GM12878 (cell line): ENCODE results near the gene ZNF281. TPM values are rescaled to one million over a fixed set of nuclear protein-coding genes. Genes with fewer than 3 reads are reported as not detected.

ENCODE experiments used
- ATAC-seq: fragments of 200-7000 bp; cut with Tn5 transposase; 3 replicates; pipeline ENCODE4 v1.9.1; 2020; ENCODE audit warnings: mild to moderate bottlenecking, moderate library complexity
- BruUV-seq: library from RNA; stranded (reverse); fragments of 400-500 nt; replicated peaks from 2 replicates; lab custom pipeline; 2021; lab: Mats Ljungman, UMichigan
- CTCF ChIA-PET: fragments of 300-600 bp; sonication (Branson Sonifier 250); formaldehyde crosslinking; extraction: SDS; loops from one replicate; lab custom pipeline; 2021; ENCODE audit warnings: inconsistent platforms; lab: Yijun Ruan, JAX
- POLR2A ChIA-PET: fragments of 350-600 bp; formaldehyde crosslinking; extraction: SDS; loops from one replicate; lab custom pipeline; 2021; ENCODE audit warnings: inconsistent platforms; lab: Charles Lee
- RAD21 ChIA-PET: fragments of 300-600 bp; sonication (Branson Sonifier 250); formaldehyde crosslinking; loops from one replicate; lab custom pipeline; 2023; ENCODE audit warnings: antibody characterized with exemption; ENCODE audit not compliant: unreplicated experiment; lab: Charles Lee
- SMC1A ChIA-PET: fragments of 300-600 bp; sonication (Branson Sonifier 250); formaldehyde crosslinking; loops from one replicate; lab custom pipeline; 2023; ENCODE audit not compliant: unreplicated experiment, uncharacterized antibody; lab: Charles Lee
- DNase-seq: peaks from one replicate; pipeline ENCODE4 v3.0.0-alpha.2; 2011; ENCODE audit warnings: low read depth, low spot score
- FAIRE-seq: peaks from 3 replicates; lab custom pipeline; 2011; peaks lifted over from hg19 to GRCh38; lab: Jason Lieb, UNC
- H2AFZ ChIP-seq: 2 replicates; pipeline ENCODE4 v1.6.0; 2011; ENCODE audit warnings: low read depth, low read length, control low read depth; ENCODE audit not compliant: control insufficient read depth
- H3K27ac ChIP-seq: 2 replicates; pipeline ENCODE4 v1.5.1; 2011; ENCODE audit warnings: control low read depth; ENCODE audit not compliant: control insufficient read depth, insufficient read depth
- H3K27me3 ChIP-seq, 2 experiments: replicated peaks in 1 of 2; 2 replicates each; pipeline versions ENCODE4 v1.6.0 to v1.6.1; 2011; ENCODE audit warnings: low read length in 1 of 2; ENCODE audit not compliant: control insufficient read depth in 2 of 2, insufficient read depth in 2 of 2
- H3K36me3 ChIP-seq, 2 experiments: 2 replicates each; pipeline ENCODE4 v1.5.1; 2011; ENCODE audit warnings: low read length in 1 of 2; ENCODE audit not compliant: control insufficient read depth in 2 of 2, insufficient read depth in 2 of 2
- H3K4me1 ChIP-seq: 2 replicates; pipeline ENCODE4 v1.6.1; 2011; ENCODE audit warnings: mild to moderate bottlenecking, low read length, moderate library complexity, mixed read lengths; ENCODE audit not compliant: control insufficient read depth, insufficient read depth
- H3K4me2 ChIP-seq: 2 replicates; pipeline ENCODE4 v1.6.0; 2011; ENCODE audit warnings: control low read depth; ENCODE audit not compliant: control insufficient read depth, insufficient read depth
- H3K4me3 ChIP-seq: fragments of 200-600 bp; sonication (generic); 2 replicates; pipeline ENCODE4 v1.5.1; 2016
- H3K79me2 ChIP-seq: 2 replicates; pipeline ENCODE4 v1.6.0; 2011; ENCODE audit warnings: low read length; ENCODE audit not compliant: control insufficient read depth, insufficient read depth
- H3K9ac ChIP-seq: 2 replicates; pipeline ENCODE4 v1.8.0; 2011; ENCODE audit warnings: low read length, control low read depth, mixed read lengths; ENCODE audit not compliant: control insufficient read depth, insufficient read depth
- H3K9me3 ChIP-seq: replicated peaks from 3 replicates; pipeline ENCODE4 v1.5.1; 2011; ENCODE audit warnings: mild to moderate bottlenecking, low read length; ENCODE audit not compliant: control insufficient read depth, insufficient read depth
- H4K20me1 ChIP-seq: 2 replicates; pipeline ENCODE4 v1.6.0; 2011; ENCODE audit not compliant: control insufficient read depth, insufficient read depth
- BCLAF1 ChIP-seq: fragments of 450-650 bp; IDR thresholded peaks from 2 replicates; pipeline ENCODE4 v1.6.1; 2017; ENCODE audit warnings: antibody characterized with exemption, mild to moderate bottlenecking, moderate library complexity
- BRCA1 ChIP-seq: IDR thresholded peaks from 2 replicates; pipeline ENCODE4 v1.6.1; 2011; ENCODE audit warnings: low read depth, low read length, improper control_type of control experiment
- CBFB ChIP-seq: IDR thresholded peaks from 2 replicates; pipeline ENCODE4 v1.6.1; 2016; ENCODE audit warnings: antibody characterized with exemption, low read depth
- CBX5 ChIP-seq: sonication (generic); IDR thresholded peaks from 2 replicates; pipeline ENCODE4 v1.6.1; 2016; ENCODE audit warnings: low read depth, moderate library complexity, mild to moderate bottlenecking, inconsistent platforms
- EED ChIP-seq: sonication (generic); IDR thresholded peaks from 2 replicates; pipeline ENCODE4 v1.6.1; 2016; ENCODE audit warnings: antibody characterized with exemption, low read depth
- GABPA ChIP-seq: IDR thresholded peaks from 2 replicates; pipeline ENCODE4 v1.6.1; 2014; ENCODE audit warnings: antibody characterized with exemption, low read depth, mild to moderate bottlenecking, inconsistent platforms
- KDM1A ChIP-seq: fragments of 200-600 bp; sonication (generic); IDR thresholded peaks from 2 replicates; pipeline ENCODE4 v1.6.1; 2016; ENCODE audit warnings: borderline replicate concordance
- NR2F1 ChIP-seq: fragments of 450-650 bp; conservative IDR thresholded peaks from 2 replicates; pipeline ENCODE4 v1.6.1; 2017; ENCODE audit warnings: mild to moderate bottlenecking
- NRF1 ChIP-seq: conservative IDR thresholded peaks from 2 replicates; pipeline ENCODE4 v1.6.1; 2011; ENCODE audit warnings: mild to moderate bottlenecking, low read depth, low read length, improper control_type of control experiment
- PAX8 ChIP-seq: fragments of 450-650 bp; IDR thresholded peaks from 2 replicates; pipeline ENCODE4 v1.6.1; 2017; ENCODE audit warnings: mild to moderate bottlenecking, moderate library complexity
- SRF ChIP-seq, 2 experiments: IDR thresholded peaks; 2 replicates each; pipeline ENCODE4 v1.6.1; 2011; ENCODE audit warnings: low read depth in 2 of 2, low read length in 2 of 2, mild to moderate bottlenecking in 1 of 2, moderate library complexity in 1 of 2
- ZNF384 ChIP-seq: IDR thresholded peaks from 2 replicates; pipeline ENCODE4 v1.6.1; 2012; ENCODE audit warnings: low read depth, mild to moderate bottlenecking, low read length, improper control_type of control experiment, borderline replicate concordance
- ZNF687 ChIP-seq: fragments of 450-650 bp; IDR thresholded peaks from 2 replicates; pipeline ENCODE4 v1.6.1; 2017; ENCODE audit warnings: mild to moderate bottlenecking, moderate library complexity
- WGBS: methylation state at CpG from one replicate; pipeline ENCODE4 v1.1.6; 2016; ENCODE audit warnings: low lambda C conversion rate; ENCODE audit not compliant: insufficient replicate concordance, insufficient coverage; ENCODE audit errors: missing lambda C conversion rate; 5-methylcytosine and 5-hydroxymethylcytosine counted together
- in situ Hi-C: fragments of 300-500 bp; cut with MboI; formaldehyde crosslinking; loops from 9 replicates; pipeline ENCODE4 v1.14.3; 2018; ENCODE audit warnings: mixed read lengths
- intact Hi-C: fragments of 100-400 bp; cut with micrococcal nuclease; formaldehyde crosslinking; loops from one replicate; pipeline ENCODE4 v1.14.2; 2022; ENCODE audit not compliant: unreplicated experiment
- polyA plus RNA-seq, 11 experiments: library from polyadenylated mRNA; depleted of rRNA in 4 of 11; unstranded in 6 of 11; stranded (reverse) in 5 of 11; fragments of >200 nt; fragmentation: Nextera tagmentation in 4 of 11; fragmentation: Illumina TruSeq in 1 of 11; extraction: Ambion mirVana in 4 of 11; extraction: Trizol in 1 of 11; gene quantifications; 1 replicate in 1 of 11; 2 replicates in 10 of 11; pipeline versions ENCODE4 v1.2.1 to v1.2.3, GENCODE V29; 2011 to 2016; ENCODE audit warnings: inconsistent platforms in 2 of 11, missing spikeins in 2 of 11, low read depth in 1 of 11
- total RNA-seq, 4 experiments: library from RNA; depleted of rRNA in 3 of 4; stranded (reverse); fragments of >200 nt in 3 of 4; fragmentation: Illumina TruSeq in 1 of 4; extraction: Trizol in 1 of 4; gene quantifications; 2 replicates each; pipeline versions ENCODE4 v1.2.1 to v1.2.3, GENCODE V29; 2013 to 2021

Gene ZNF281
- total and polyA plus RNA-seq, 10 of the 15 experiments (the other 5 are each of a cell fraction or from before 2014, with no cell fraction given) = 8.3 to 21.8 (median 15.4) TPM

- no peak overlapping the region for H2AFZ ChIP-seq
- DNase-seq (no peak), ATAC-seq (no peak; the same call in 2 of the 3 replicates), FAIRE-seq (no peak)
- no peak overlapping the region for H3K4me2 ChIP-seq
- H3K36me3 ChIP-seq = no peaks in the 10 kb centered on the region
- H3K9ac ChIP-seq = no peak overlapping the region
- no peak overlapping the region for H3K27ac ChIP-seq
- ChIA-PET CTCF (interaction anchor here (1.4 kb wide), 1 partner anchor 9 kb away, joined by 3 read pairs; no protein-coding TSS in a partner anchor), RAD21 (no interaction called here), POLR2A (no interaction called here)
- H3K4me1 ChIP-seq = peaks cover 4% of the 10 kb centered on the region; the same call in 1 of the 2 replicates
- H3K79me2 ChIP-seq = no peaks in the 10 kb centered on the region
- 0% methylated on average over 1 of the region's 1 CpG for WGBS
- in situ Hi-C loops = no loop called here
- H4K20me1 ChIP-seq = no peaks in the 10 kb centered on the region
- no TSS peak for BruUV-seq
- no peaks in the 10 kb centered on the region; the same call in 2 of the 3 replicates for H3K9me3 ChIP-seq
- no peak for TF ChIP-seq KDM1A
- TF ChIP-seq SRF (IDR thresholded peaks at IDR 0.05; ENCODE audit: low read depth in 2 of 2, low read length in 2 of 2) = no peak
- no peak for TF ChIP-seq ZNF384
- no peak for TF ChIP-seq NR2F1
- TF ChIP-seq NRF1 = no peak
- TF ChIP-seq CBX5 = no peak
- TF ChIP-seq ZNF687 = no peak
- no peak for TF ChIP-seq GABPA
- TF ChIP-seq PAX8 = no peak
- TF ChIP-seq EED = no peak
- no peak for TF ChIP-seq BCLAF1
- no peak for TF ChIP-seq CBFB
- TF ChIP-seq BRCA1 = no peak
- TF ChIP-seq, all 136 proteins: peak for 0
- Histone ChIP-seq H3K27me3 (no peaks in the 10 kb centered on the region), H3K4me3 (no peak overlapping the region)
- SMC1A ChIA-PET = interaction anchor here (1.3 to 1.7 kb wide), 2 partner anchors 12 to 95 kb away, joined by 3 to 4 read pairs; no protein-coding TSS in a partner anchor
- intact Hi-C loops = no loop called here
Measured at GRCh38 chr1:200388791-200389190, 21.0 kb downstream of the ZNF281 start.
